ENCODE measurements around the gene TPGS1.

- TF ChIP-seq, protein P1, sequence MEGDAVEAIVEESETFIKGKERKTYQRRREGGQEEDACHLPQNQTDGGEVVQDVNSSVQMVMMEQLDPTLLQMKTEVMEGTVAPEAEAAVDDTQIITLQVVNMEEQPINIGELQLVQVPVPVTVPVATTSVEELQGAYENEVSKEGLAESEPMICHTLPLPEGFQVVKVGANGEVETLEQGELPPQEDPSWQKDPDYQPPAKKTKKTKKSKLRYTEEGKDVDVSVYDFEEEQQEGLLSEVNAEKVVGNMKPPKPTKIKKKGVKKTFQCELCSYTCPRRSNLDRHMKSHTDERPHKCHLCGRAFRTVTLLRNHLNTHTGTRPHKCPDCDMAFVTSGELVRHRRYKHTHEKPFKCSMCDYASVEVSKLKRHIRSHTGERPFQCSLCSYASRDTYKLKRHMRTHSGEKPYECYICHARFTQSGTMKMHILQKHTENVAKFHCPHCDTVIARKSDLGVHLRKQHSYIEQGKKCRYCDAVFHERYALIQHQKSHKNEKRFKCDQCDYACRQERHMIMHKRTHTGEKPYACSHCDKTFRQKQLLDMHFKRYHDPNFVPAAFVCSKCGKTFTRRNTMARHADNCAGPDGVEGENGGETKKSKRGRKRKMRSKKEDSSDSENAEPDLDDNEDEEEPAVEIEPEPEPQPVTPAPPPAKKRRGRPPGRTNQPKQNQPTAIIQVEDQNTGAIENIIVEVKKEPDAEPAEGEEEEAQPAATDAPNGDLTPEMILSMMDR (IDR thresholded peaks at IDR 0.05; ENCODE audit: borderline replicate concordance, extremely low read depth, low read length, poor library complexity, severe bottlenecking) = no peak
- TF ChIP-seq EZH2 (IDR thresholded peaks at IDR 0.05; ENCODE audit: borderline replicate concordance, low read depth, low read length, severe bottlenecking) = no peak
Measured at GRCh38 chr19:457636-458035, 49.7 kb upstream of the TPGS1 start.

All from DND-41 (cell line).